Natural killer cell (primary cell): ENCODE data around the gene PRSS21. TPM values are rescaled to one million over a fixed set of nuclear protein-coding genes. Genes with fewer than 3 reads are reported as not detected.

Source experiments
- ATAC-seq, 3 donors: fragments of 150-1000 bp in 2 of 3; fragments of 200-7000 bp in 1 of 3; cut with Tn5 transposase; 1 replicate in 1 of 3; 2 replicates in 2 of 3; pipeline ENCODE4 v1.10.0; 2021; ENCODE audit warnings: mild to moderate bottlenecking in 2 of 3, moderate library complexity in 2 of 3
- DNase-seq, 2 donors: peaks; one replicate each; pipeline versions ENCODE4 v3.0.0 to v3.0.0-alpha.2; 2013 to 2021; ENCODE audit warnings: mixed read lengths in 1 of 2
- H3K27ac ChIP-seq: one replicate; pipeline ENCODE4 v1.5.1; 2013; ENCODE audit warnings: mild to moderate bottlenecking, low read length
- H3K27me3 ChIP-seq: one replicate; pipeline ENCODE4 v1.6.1; 2013; ENCODE audit warnings: low read length; ENCODE audit not compliant: control insufficient read depth, insufficient read depth
- H3K36me3 ChIP-seq: one replicate; pipeline ENCODE4 v1.6.1; 2013; ENCODE audit warnings: low read length; ENCODE audit not compliant: control insufficient read depth, insufficient read depth
- H3K4me1 ChIP-seq: one replicate; pipeline ENCODE4 v1.6.1; 2013; ENCODE audit warnings: low read length; ENCODE audit not compliant: control insufficient read depth, insufficient read depth
- H3K4me3 ChIP-seq: one replicate; pipeline ENCODE4 v1.5.1; 2013; ENCODE audit warnings: low read length
- H3K9me3 ChIP-seq: one replicate; pipeline ENCODE4 v1.6.1; 2013; ENCODE audit warnings: low read length; ENCODE audit not compliant: control insufficient read depth, insufficient read depth
- H3K27ac Mint-ChIP-seq, 2 donors: one replicate each; pipeline ENCODE4 v1.8.0; 2022; ENCODE audit warnings: mild to moderate bottlenecking in 2 of 2, mixed read lengths in 2 of 2, moderate library complexity in 1 of 2
- H3K27me3 Mint-ChIP-seq, 2 donors: one replicate each; pipeline ENCODE4 v1.8.0; 2022; ENCODE audit warnings: low read depth in 2 of 2, mixed read lengths in 2 of 2
- H3K36me3 Mint-ChIP-seq: one replicate; pipeline ENCODE4 v1.8.0; 2022; ENCODE audit warnings: mixed read lengths
- H3K4me1 Mint-ChIP-seq, 2 donors: one replicate each; pipeline ENCODE4 v1.8.0; 2022; ENCODE audit warnings: mixed read lengths in 2 of 2
- H3K4me3 Mint-ChIP-seq: one replicate; pipeline ENCODE4 v1.8.0; 2022; ENCODE audit warnings: mild to moderate bottlenecking, moderate library complexity, mixed read lengths
- H3K9me3 Mint-ChIP-seq, 2 donors: one replicate each; pipeline ENCODE4 v1.8.0; 2022; ENCODE audit warnings: mixed read lengths in 2 of 2
- WGBS: methylation state at CpG from one replicate; pipeline ENCODE4 v1.1.7; 2013; ENCODE audit warnings: missing lambda C conversion rate; ENCODE audit not compliant: insufficient coverage; 5-methylcytosine and 5-hydroxymethylcytosine counted together
- intact Hi-C: fragments of 100-400 bp; cut with micrococcal nuclease; formaldehyde crosslinking; loops from one replicate; pipeline ENCODE4 v1.14.2; 2022
- total RNA-seq, 4 donors: library from RNA; stranded (reverse); fragments of 120-200 nt in 1 of 4; gene quantifications; one replicate each; pipeline versions ENCODE4 v1.2.3 to v1.2.4, GENCODE V29; 2013 to 2022
- TF ChIP-seq, protein P1 (sequence below): fragments of 200-600 bp; IDR thresholded peaks from one replicate; pipeline ENCODE4 v1.8.0; 2022; ENCODE audit warnings: antibody characterized with exemption

The PRSS21 gene
- total RNA-seq, 3 donors from 2014 or later (not counting 1 experiment from before 2014, with no cell fraction given), result 0.64 to 6.6 TPM; not detected in 1

DNA sequence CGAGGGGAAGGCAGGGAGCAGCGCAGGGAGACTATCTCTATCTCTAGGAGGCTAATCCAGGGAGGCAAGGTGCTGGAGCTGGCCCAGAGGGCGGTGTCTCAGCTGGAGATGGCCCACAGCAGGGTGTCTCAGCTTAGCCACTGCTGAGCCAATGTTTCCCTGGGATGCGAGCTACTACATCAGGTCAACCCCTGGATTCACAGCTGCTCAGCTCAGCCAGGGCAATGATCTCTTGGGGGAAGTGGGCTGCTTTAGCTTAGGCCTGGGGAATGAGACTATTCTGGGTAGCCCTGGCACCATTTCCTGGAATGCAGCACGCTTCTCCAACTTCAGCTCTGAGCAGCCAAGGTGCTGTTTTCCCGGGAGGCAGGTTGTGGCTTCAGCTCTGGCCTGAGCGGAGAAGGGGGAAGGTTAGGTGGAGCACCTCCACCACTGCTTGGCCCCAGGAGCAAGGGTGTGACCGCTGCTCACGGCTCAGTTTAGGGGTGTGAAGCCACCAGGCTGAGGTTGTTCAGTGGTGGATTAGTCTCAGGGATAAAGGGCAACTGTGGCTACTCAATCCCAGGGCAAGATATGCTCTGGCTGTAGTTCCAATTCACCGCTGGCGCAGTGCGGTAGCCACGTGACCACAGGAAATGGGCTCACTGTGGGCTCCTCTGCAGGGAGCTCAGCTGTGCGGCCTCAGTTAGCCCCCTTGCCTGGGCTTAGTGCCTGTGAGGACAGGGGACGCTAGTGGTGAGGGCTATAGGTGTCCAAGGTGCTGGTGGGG is 5.2 kb upstream of the PRSS21 start:
- H3K9me3 ChIP-seq, result no peaks in the 10 kb centered on the region
- intact Hi-C loops, result no loop called here
- H3K4me1 Mint-ChIP-seq, result no peaks in the 10 kb centered on the region
- H3K4me3 Mint-ChIP-seq, result no peak overlapping the region
- ATAC-seq, result peak in 1 of 3 donors; percentile 40
- no peaks in the 10 kb centered on the region for H3K36me3 Mint-ChIP-seq
- no peak overlapping the region for H3K4me3 ChIP-seq
- no peak overlapping the region for H3K27ac ChIP-seq
- no peaks in the 10 kb centered on the region for H3K36me3 ChIP-seq
- no peaks in the 10 kb centered on the region for H3K27me3 ChIP-seq
- no peaks in the 10 kb centered on the region for H3K9me3 Mint-ChIP-seq
- H3K27ac Mint-ChIP-seq, result no peak overlapping the region
- no peak for DNase-seq
- WGBS, result 63% methylated on average over 15 of the region's 15 CpGs
- peaks cover 0 to 7% of the 10 kb centered on the region in 2 donors for H3K27me3 Mint-ChIP-seq
- TF ChIP-seq, protein P1, sequence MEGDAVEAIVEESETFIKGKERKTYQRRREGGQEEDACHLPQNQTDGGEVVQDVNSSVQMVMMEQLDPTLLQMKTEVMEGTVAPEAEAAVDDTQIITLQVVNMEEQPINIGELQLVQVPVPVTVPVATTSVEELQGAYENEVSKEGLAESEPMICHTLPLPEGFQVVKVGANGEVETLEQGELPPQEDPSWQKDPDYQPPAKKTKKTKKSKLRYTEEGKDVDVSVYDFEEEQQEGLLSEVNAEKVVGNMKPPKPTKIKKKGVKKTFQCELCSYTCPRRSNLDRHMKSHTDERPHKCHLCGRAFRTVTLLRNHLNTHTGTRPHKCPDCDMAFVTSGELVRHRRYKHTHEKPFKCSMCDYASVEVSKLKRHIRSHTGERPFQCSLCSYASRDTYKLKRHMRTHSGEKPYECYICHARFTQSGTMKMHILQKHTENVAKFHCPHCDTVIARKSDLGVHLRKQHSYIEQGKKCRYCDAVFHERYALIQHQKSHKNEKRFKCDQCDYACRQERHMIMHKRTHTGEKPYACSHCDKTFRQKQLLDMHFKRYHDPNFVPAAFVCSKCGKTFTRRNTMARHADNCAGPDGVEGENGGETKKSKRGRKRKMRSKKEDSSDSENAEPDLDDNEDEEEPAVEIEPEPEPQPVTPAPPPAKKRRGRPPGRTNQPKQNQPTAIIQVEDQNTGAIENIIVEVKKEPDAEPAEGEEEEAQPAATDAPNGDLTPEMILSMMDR, result no peak
- H3K4me1 ChIP-seq, result peaks cover 11% of the 10 kb centered on the region

DNA sequence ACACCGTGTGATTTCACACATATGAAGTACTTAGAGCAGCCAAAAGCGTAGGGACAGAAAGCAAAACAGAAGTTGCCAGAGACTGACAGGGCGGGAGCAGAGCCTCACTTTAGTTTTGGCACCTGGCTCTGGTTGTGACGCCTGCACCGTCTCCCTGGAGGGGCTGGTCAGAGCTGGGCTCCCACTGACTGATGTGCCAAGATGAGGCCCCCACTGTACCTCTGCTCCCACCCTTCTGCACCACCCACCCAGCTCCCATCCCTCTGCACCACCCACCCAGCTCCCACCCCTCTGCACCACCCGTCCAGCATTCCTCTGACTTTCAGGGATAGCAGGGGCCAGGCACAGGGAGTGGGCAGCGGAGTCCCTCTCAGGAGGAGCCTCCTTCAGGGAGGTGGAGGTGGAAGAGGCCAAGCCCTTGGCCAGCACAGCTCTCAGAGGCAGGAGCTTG is 3.2 kb upstream of the PRSS21 start:
- no peak overlapping the region for H3K27ac ChIP-seq
- no peaks in the 10 kb centered on the region for H3K36me3 ChIP-seq
- H3K4me3 ChIP-seq, result no peak overlapping the region
- peaks cover 11% of the 10 kb centered on the region for H3K4me1 ChIP-seq
- H3K27ac Mint-ChIP-seq, result no peak overlapping the region
- no peaks in the 10 kb centered on the region for H3K36me3 Mint-ChIP-seq
- H3K27me3 Mint-ChIP-seq, result peaks cover 0 to 2% of the 10 kb centered on the region in 2 donors
- 80% methylated on average over 6 of the region's 7 CpGs for WGBS
- no peak for DNase-seq
- no peaks in the 10 kb centered on the region for H3K27me3 ChIP-seq
- no peak overlapping the region for H3K4me3 Mint-ChIP-seq
- TF ChIP-seq, protein P1, result no peak
- ATAC-seq, result no peak
- intact Hi-C loops, result no loop called here
- H3K4me1 Mint-ChIP-seq, result no peaks in the 10 kb centered on the region
- H3K9me3 Mint-ChIP-seq, result no peaks in the 10 kb centered on the region
- H3K9me3 ChIP-seq, result no peaks in the 10 kb centered on the region

DNA sequence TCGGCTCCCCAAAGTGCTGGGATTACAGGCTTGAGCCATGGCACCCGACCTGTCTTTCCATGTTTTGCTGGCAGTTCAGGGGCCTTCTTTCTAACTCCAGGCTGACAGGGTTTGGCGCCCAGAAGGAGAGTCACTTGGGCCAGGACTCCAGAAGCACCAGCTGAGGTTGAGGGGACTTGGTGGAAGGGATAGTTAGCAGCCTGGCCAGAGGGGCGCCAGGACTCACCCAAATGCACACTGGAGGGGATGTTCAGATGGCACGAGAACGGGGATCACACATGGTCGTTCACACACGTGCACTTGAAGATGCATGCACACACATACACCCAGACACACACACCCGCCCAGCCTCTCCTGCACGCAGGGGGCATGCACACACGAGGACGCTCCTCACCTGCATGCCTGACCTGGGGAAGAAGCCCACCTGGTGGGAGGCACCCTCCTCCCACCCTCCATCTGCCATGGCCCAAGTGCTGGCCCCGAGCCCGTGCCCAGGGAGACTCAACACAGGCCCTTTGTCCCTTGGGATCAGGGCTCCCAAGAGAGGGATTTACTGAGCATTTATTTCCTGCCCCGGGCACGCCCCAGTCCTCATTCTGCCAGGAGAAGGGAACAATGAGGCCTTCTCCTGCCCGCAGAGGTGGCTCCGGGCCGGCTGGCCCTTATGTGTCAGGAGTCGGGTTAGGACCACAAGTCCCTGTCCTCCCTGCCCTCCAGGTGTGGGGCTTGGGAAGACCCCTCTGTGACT is 2.3 kb upstream of the PRSS21 start:
- Histone ChIP-seq H3K27ac (no peak overlapping the region), H3K27me3 (no peaks in the 10 kb centered on the region), H3K4me3 (no peak overlapping the region), H3K4me1 (peaks cover 11% of the 10 kb centered on the region), H3K36me3 (no peaks in the 10 kb centered on the region), H3K9me3 (no peaks in the 10 kb centered on the region)
- intact Hi-C loops, result no loop called here
- TF ChIP-seq, protein P1, result no peak
- no peaks in the 10 kb centered on the region for H3K27me3 Mint-ChIP-seq
- no peak overlapping the region for H3K4me3 Mint-ChIP-seq
- no peak for ATAC-seq
- H3K4me1 Mint-ChIP-seq, result no peaks in the 10 kb centered on the region
- H3K9me3 Mint-ChIP-seq, result no peaks in the 10 kb centered on the region
- no peak overlapping the region for H3K27ac Mint-ChIP-seq
- WGBS, result 86% methylated on average over 20 of the region's 20 CpGs
- DNase-seq, result no peak
- H3K36me3 Mint-ChIP-seq, result no peaks in the 10 kb centered on the region
